SK-N-SH (cell line): ENCODE results near the gene C19orf81. TPM values are rescaled to one million over a fixed set of nuclear protein-coding genes. Genes with fewer than 3 reads are reported as not detected.

Experiments
- CTCF ChIA-PET: fragments of 300-600, 350-600 bp; formaldehyde crosslinking; extraction: SDS; loops from one replicate; lab custom pipeline; 2021; lab: Yijun Ruan, JAX
- POLR2A ChIA-PET: fragments of 350-600 bp; sonication (Branson Sonifier 250); formaldehyde crosslinking; extraction: SDS; loops from one replicate; lab custom pipeline; 2020; ENCODE audit warnings: antibody characterized with exemption, inconsistent platforms; lab: Yijun Ruan, JAX
- DNase-seq: peaks from one replicate; pipeline ENCODE4 v3.0.0; 2012
- H2AFZ ChIP-seq: fragments of 200-600 bp; sonication (generic); 2 replicates; pipeline ENCODE4 v1.8.1; 2016; ENCODE audit warnings: antibody characterized with exemption, mild to moderate bottlenecking, low read depth
- H3F3A ChIP-seq: fragments of 200-600 bp; sonication (generic); replicated peaks from 2 replicates; pipeline ENCODE3; 2016; ENCODE audit warnings: antibody characterized with exemption, mild to moderate bottlenecking; ENCODE audit not compliant: insufficient read depth
- H3K27ac ChIP-seq, 2 experiments: fragments of 200-500 bp in 1 of 2; fragments of 200-600 bp in 1 of 2; sonication (Bioruptor generic) in 1 of 2; sonication (generic), shearing (Covaris generic) in 1 of 2; 2 replicates each; pipeline versions ENCODE4 v1.5.1 to v1.6.1; 2014 to 2016; ENCODE audit warnings: low read depth in 2 of 2, inconsistent platforms in 1 of 2, low read length in 1 of 2, mild to moderate bottlenecking in 1 of 2, mixed read lengths in 1 of 2
- H3K27me3 ChIP-seq: fragments of 200-600 bp; sonication (generic), shearing (Covaris generic); 2 replicates; pipeline ENCODE4 v1.6.1; 2016; ENCODE audit warnings: mixed run types; ENCODE audit not compliant: insufficient read depth
- H3K36me3 ChIP-seq, 2 experiments: fragments of 200-500 bp in 1 of 2; fragments of 200-600 bp in 1 of 2; sonication (Bioruptor generic) in 1 of 2; sonication (generic) in 1 of 2; replicated peaks in 1 of 2; 2 replicates each; pipeline versions ENCODE3 to v1.5.1; 2014 to 2016; ENCODE audit warnings: low read length in 1 of 2, mild to moderate bottlenecking in 1 of 2; ENCODE audit not compliant: insufficient read depth in 2 of 2, control insufficient read depth in 1 of 2
- H3K4me1 ChIP-seq, 2 experiments: fragments of 200-500 bp in 1 of 2; fragments of 200-600 bp in 1 of 2; sonication (Bioruptor generic) in 1 of 2; sonication (generic), shearing (Covaris generic) in 1 of 2; 2 replicates each; pipeline versions ENCODE4 v1.5.1 to v1.6.1; 2014 to 2016; ENCODE audit warnings: low read depth in 1 of 2, low read length in 1 of 2, mixed run types in 1 of 2; ENCODE audit not compliant: insufficient read depth in 2 of 2, control insufficient read depth in 1 of 2
- H3K4me2 ChIP-seq: fragments of 200-600 bp; sonication (generic), shearing (Covaris generic); 2 replicates; pipeline ENCODE4 v1.6.1; 2017; ENCODE audit warnings: mixed run types
- H3K4me3 ChIP-seq, 2 experiments: fragments of 200-500 bp in 1 of 2; fragments of 200-600 bp in 1 of 2; sonication (Bioruptor generic) in 1 of 2; sonication (generic), shearing (Covaris generic) in 1 of 2; 2 replicates each; pipeline versions ENCODE4 v1.5.1 to v1.8.1; 2014 to 2016; ENCODE audit warnings: low read depth in 2 of 2, inconsistent platforms in 1 of 2, low read length in 1 of 2, mild to moderate bottlenecking in 1 of 2, mixed read lengths in 1 of 2, moderate library complexity in 1 of 2
- H3K79me2 ChIP-seq: fragments of 200-600 bp; sonication (generic); 2 replicates; pipeline ENCODE4 v1.8.1; 2017; ENCODE audit warnings: mild to moderate bottlenecking; ENCODE audit not compliant: insufficient read depth
- H3K9ac ChIP-seq: fragments of 200-600 bp; sonication (generic); 2 replicates; pipeline ENCODE4 v1.6.1; 2017; ENCODE audit warnings: mixed run types
- H3K9me2 ChIP-seq: fragments of 200-600 bp; sonication (generic); 2 replicates; pipeline ENCODE4 v1.6.1; 2017; ENCODE audit warnings: mixed run types
- H3K9me3 ChIP-seq: fragments of 200-600 bp; sonication (generic); 2 replicates; pipeline ENCODE4 v1.6.1; 2017; ENCODE audit warnings: mixed run types, mild to moderate bottlenecking, moderate library complexity
- H4K20me1 ChIP-seq: fragments of 200-600 bp; sonication (generic); 2 replicates; pipeline ENCODE4 v1.6.1; 2017; ENCODE audit warnings: mild to moderate bottlenecking, mixed run types; ENCODE audit not compliant: insufficient read depth
- CHD2 ChIP-seq: fragments of 150-350 bp; IDR thresholded peaks from 2 replicates; pipeline ENCODE4 v1.6.1; 2018; ENCODE audit warnings: low read length; ENCODE audit not compliant: partially characterized antibody
- EP300 ChIP-seq, 2 experiments: IDR thresholded peaks; 2 replicates each; pipeline versions ENCODE4 v1.4.0 to v1.6.1; 2012; ENCODE audit warnings: borderline replicate concordance in 1 of 2, low read depth in 1 of 2, low read length in 1 of 2
- FOXJ3 ChIP-seq: sonication (generic); formaldehyde crosslinking; IDR thresholded peaks from 2 replicates; pipeline ENCODE4 v1.5.1; 2020; ENCODE audit warnings: mild to moderate bottlenecking, missing genetic modification reagents
- GABPA ChIP-seq: IDR thresholded peaks from 2 replicates; pipeline ENCODE4 v1.4.0; 2012; ENCODE audit warnings: low read depth, mild to moderate bottlenecking
- NRF1 ChIP-seq: IDR thresholded peaks from 2 replicates; pipeline ENCODE4 v1.6.1; 2012; ENCODE audit warnings: low read depth, mild to moderate bottlenecking, low read length
- RCOR1 ChIP-seq: fragments of 150-350 bp; IDR thresholded peaks from 2 replicates; pipeline ENCODE4 v1.6.1; 2017; ENCODE audit warnings: antibody characterized with exemption, low read length
- RXRA ChIP-seq: IDR thresholded peaks from 2 replicates; pipeline ENCODE4 v1.4.0; 2012; ENCODE audit warnings: low read depth, mild to moderate bottlenecking, borderline replicate concordance
- SIN3A ChIP-seq: IDR thresholded peaks from 2 replicates; pipeline ENCODE4 v1.6.1; 2012; ENCODE audit warnings: low read depth, mild to moderate bottlenecking, low read length, moderate library complexity, borderline replicate concordance
- TAF1 ChIP-seq: IDR thresholded peaks from 2 replicates; pipeline ENCODE4 v1.6.1; 2012; ENCODE audit warnings: low read depth, mild to moderate bottlenecking, low read length, moderate library complexity, borderline replicate concordance
- TCF12 ChIP-seq: IDR thresholded peaks from 2 replicates; pipeline ENCODE4 v1.4.0; 2012
- WGBS: methylation state at CpG from one replicate; pipeline ENCODE4 v1.1.6; 2017; ENCODE audit warnings: low lambda C conversion rate; 5-methylcytosine and 5-hydroxymethylcytosine counted together
- polyA plus RNA-seq, 3 experiments: library from polyadenylated mRNA; depleted of rRNA; stranded (reverse); fragments of >200 nt; gene quantifications; 2 replicates each; pipeline ENCODE4 v1.2.3, GENCODE V29; 2012
- TF ChIP-seq, protein P1 (sequence below): fragments of 150-350 bp; IDR thresholded peaks from 2 replicates; pipeline ENCODE4 v1.6.1; 2016; ENCODE audit warnings: mild to moderate bottlenecking, low read depth, low read length
- TF ChIP-seq, protein P2 (sequence below): IDR thresholded peaks from 2 replicates; pipeline ENCODE4 v1.4.0; 2012; ENCODE audit warnings: low read depth, borderline replicate concordance
- TF ChIP-seq, protein P3 (sequence below): IDR thresholded peaks from 2 replicates; pipeline ENCODE4 v1.6.1; 2012; ENCODE audit warnings: mild to moderate bottlenecking, low read depth, low read length, moderate library complexity
- TF ChIP-seq, protein P4 (sequence below): IDR thresholded peaks from 2 replicates; pipeline ENCODE4 v1.4.0; 2012; ENCODE audit warnings: low read depth, borderline replicate concordance
- TF ChIP-seq, protein P5 (sequence below): IDR thresholded peaks from 2 replicates; pipeline ENCODE4 v1.4.0; 2012; ENCODE audit warnings: low read depth

C19orf81 gene
- polyA plus RNA-seq, 1 of the 3 experiments (the other 2 are of a cell fraction): 5.7 TPM

DNA sequence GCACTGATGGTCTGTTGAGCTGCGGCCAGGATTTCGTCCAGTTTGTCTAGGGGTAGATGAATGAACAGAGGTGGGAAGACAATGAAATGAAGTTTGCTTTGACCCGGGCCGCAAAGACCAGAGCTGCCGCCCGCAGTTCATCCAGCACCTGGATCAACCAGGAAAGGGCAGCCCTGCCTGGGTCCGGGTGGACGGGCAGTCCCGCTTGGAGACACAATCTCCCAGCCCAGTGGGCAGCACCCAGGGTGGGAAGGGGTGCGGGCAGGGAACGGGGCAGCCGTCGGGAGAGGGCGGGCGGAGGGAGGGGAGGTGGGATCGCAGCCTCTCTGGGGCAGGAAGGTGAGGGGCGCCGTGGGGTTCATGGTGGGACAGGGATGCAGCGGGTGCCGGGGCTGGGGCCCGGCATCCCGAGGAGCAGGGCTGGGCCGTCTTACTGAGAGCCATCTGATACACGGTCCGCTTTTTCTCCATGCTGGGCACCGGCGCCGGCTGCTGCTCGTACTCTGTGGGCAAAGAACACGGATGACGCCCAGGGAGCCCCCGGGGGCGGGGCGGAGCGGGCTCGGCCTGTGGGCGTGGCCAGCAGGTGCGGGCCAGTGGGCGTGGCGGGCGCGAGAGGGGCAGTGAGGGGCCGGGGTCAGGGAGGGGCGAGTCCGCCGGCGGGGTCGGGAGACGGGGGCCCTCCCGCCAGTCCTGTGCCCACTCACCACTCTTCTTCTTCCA is 37.2 kb downstream of the C19orf81 start:
- Histone ChIP-seq H3K4me1 (no peaks in the 10 kb centered on the region), H3K4me2 (no peak overlapping the region)
- no peak for DNase-seq
- TF ChIP-seq, protein P1, sequence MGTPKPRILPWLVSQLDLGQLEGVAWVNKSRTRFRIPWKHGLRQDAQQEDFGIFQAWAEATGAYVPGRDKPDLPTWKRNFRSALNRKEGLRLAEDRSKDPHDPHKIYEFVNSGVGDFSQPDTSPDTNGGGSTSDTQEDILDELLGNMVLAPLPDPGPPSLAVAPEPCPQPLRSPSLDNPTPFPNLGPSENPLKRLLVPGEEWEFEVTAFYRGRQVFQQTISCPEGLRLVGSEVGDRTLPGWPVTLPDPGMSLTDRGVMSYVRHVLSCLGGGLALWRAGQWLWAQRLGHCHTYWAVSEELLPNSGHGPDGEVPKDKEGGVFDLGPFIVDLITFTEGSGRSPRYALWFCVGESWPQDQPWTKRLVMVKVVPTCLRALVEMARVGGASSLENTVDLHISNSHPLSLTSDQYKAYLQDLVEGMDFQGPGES: no peak
- no peak for TF ChIP-seq EP300 (IDR thresholded peaks at IDR 0.05; ENCODE audit: borderline replicate concordance in 1 of 2, low read depth in 1 of 2, low read length in 1 of 2)
- TF ChIP-seq GABPA: no peak
- no peak for TF ChIP-seq FOXJ3 (CRISPR knock-in tag)
- TF ChIP-seq, protein P2, sequence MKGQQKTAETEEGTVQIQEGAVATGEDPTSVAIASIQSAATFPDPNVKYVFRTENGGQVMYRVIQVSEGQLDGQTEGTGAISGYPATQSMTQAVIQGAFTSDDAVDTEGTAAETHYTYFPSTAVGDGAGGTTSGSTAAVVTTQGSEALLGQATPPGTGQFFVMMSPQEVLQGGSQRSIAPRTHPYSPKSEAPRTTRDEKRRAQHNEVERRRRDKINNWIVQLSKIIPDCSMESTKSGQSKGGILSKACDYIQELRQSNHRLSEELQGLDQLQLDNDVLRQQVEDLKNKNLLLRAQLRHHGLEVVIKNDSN: no peak
- TF ChIP-seq, protein P3, sequence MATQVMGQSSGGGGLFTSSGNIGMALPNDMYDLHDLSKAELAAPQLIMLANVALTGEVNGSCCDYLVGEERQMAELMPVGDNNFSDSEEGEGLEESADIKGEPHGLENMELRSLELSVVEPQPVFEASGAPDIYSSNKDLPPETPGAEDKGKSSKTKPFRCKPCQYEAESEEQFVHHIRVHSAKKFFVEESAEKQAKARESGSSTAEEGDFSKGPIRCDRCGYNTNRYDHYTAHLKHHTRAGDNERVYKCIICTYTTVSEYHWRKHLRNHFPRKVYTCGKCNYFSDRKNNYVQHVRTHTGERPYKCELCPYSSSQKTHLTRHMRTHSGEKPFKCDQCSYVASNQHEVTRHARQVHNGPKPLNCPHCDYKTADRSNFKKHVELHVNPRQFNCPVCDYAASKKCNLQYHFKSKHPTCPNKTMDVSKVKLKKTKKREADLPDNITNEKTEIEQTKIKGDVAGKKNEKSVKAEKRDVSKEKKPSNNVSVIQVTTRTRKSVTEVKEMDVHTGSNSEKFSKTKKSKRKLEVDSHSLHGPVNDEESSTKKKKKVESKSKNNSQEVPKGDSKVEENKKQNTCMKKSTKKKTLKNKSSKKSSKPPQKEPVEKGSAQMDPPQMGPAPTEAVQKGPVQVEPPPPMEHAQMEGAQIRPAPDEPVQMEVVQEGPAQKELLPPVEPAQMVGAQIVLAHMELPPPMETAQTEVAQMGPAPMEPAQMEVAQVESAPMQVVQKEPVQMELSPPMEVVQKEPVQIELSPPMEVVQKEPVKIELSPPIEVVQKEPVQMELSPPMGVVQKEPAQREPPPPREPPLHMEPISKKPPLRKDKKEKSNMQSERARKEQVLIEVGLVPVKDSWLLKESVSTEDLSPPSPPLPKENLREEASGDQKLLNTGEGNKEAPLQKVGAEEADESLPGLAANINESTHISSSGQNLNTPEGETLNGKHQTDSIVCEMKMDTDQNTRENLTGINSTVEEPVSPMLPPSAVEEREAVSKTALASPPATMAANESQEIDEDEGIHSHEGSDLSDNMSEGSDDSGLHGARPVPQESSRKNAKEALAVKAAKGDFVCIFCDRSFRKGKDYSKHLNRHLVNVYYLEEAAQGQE: no peak
- no peak for TF ChIP-seq TAF1
- TF ChIP-seq, protein P4, sequence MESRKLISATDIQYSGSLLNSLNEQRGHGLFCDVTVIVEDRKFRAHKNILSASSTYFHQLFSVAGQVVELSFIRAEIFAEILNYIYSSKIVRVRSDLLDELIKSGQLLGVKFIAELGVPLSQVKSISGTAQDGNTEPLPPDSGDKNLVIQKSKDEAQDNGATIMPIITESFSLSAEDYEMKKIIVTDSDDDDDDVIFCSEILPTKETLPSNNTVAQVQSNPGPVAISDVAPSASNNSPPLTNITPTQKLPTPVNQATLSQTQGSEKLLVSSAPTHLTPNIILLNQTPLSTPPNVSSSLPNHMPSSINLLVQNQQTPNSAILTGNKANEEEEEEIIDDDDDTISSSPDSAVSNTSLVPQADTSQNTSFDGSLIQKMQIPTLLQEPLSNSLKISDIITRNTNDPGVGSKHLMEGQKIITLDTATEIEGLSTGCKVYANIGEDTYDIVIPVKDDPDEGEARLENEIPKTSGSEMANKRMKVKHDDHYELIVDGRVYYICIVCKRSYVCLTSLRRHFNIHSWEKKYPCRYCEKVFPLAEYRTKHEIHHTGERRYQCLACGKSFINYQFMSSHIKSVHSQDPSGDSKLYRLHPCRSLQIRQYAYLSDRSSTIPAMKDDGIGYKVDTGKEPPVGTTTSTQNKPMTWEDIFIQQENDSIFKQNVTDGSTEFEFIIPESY: no peak
- TF ChIP-seq CHD2: no peak
- TF ChIP-seq, protein P5, sequence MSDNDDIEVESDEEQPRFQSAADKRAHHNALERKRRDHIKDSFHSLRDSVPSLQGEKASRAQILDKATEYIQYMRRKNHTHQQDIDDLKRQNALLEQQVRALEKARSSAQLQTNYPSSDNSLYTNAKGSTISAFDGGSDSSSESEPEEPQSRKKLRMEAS: no peak
- TF ChIP-seq TCF12: no peak
- TF ChIP-seq SIN3A: no peak
- no peak for TF ChIP-seq RCOR1
- TF ChIP-seq RXRA: no peak
- no peak for TF ChIP-seq NRF1
- TF ChIP-seq, all 33 proteins: peak for 0
- no peak overlapping the region for H3K9ac ChIP-seq
- H3K9me3 ChIP-seq: no peaks in the 10 kb centered on the region
- H3F3A ChIP-seq: no peaks in the 10 kb centered on the region
- H3K36me3 ChIP-seq: no peaks in the 10 kb centered on the region
- ChIA-PET CTCF (interaction anchor here (0.7 kb wide), 1 partner anchor 19 kb away, joined by 3 read pairs; no protein-coding TSS in a partner anchor), POLR2A (no interaction called here)
- no peak overlapping the region for H2AFZ ChIP-seq
- H3K4me3 ChIP-seq: no peak overlapping the region
- no peak overlapping the region for H3K27ac ChIP-seq
- no peaks in the 10 kb centered on the region for H4K20me1 ChIP-seq
- WGBS: 67% methylated on average over 37 of the region's 50 CpGs
- no peaks in the 10 kb centered on the region for H3K27me3 ChIP-seq
- H3K9me2 ChIP-seq: no peaks in the 10 kb centered on the region
- H3K79me2 ChIP-seq: no peaks in the 10 kb centered on the region
